Bronchial smooth muscle cell (primary cell): ENCODE measurements around the gene NDUFAF2. TPM values are rescaled to one million over a fixed set of nuclear protein-coding genes. Genes with fewer than 3 reads are reported as not detected.

Experiments
- total RNA-seq: library from RNA; depleted of rRNA; stranded (reverse); fragments of >200 nt; gene quantifications from 2 replicates; pipeline ENCODE4 v1.2.1, GENCODE V29; 2014

Gene NDUFAF2, protein sequence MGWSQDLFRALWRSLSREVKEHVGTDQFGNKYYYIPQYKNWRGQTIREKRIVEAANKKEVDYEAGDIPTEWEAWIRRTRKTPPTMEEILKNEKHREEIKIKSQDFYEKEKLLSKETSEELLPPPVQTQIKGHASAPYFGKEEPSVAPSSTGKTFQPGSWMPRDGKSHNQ
- total RNA-seq, result 15.8 and 23.2 TPM in 2 replicates

DNA sequence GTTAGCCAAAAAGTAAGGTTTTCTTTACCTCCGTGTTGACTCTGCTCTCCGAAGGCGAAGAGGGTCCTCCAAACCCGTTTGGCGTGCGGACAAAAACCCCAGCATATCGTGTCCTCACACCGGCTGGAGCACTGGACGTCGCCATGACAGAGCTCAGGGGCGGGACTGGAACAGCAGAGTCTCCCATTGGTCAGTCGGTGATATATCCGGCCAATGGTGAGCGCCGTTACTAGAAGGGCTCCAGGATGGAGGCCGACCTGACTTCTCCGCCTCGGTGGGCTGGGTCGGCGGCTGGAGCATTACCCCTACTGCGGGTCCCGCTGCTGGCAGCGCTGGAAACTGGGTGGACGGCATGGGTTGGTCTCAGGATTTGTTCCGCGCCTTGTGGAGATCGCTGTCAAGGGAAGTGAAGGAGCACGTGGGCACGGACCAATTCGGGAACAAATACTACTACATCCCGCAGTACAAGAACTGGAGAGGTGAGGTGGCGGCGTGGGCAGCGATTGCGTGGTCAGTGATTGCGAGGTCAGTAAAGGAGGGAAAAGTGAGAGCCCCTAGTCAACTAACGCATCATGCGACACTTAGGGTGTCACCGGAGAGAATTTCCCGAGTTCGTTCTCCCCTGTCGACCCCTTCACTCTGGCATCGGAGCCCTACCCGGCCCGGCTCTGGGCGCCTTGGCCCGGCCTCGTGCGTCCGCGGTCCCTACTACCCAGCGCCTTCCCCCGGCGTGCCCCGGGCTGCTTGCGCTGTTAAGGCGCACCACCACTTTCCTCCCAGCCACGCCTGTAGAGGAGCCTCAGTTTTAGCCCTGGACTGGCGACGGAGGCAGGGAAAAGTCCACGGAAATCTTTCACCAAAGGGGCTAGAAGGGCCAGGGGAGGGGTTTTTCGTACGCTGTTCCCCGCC, at the start of gene NDUFAF2, which contains the start of gene ERCC8:
TSS of gene NDUFAF2 (plus strand) at position 302 of the 909 bp plus-strand sequence. CDS start at position 353, 51 bp downstream.
TSS of gene ERCC8 (minus strand) at position 167 of the 909 bp plus-strand sequence. CDS start at position 105, 62 bp downstream.

DNA sequence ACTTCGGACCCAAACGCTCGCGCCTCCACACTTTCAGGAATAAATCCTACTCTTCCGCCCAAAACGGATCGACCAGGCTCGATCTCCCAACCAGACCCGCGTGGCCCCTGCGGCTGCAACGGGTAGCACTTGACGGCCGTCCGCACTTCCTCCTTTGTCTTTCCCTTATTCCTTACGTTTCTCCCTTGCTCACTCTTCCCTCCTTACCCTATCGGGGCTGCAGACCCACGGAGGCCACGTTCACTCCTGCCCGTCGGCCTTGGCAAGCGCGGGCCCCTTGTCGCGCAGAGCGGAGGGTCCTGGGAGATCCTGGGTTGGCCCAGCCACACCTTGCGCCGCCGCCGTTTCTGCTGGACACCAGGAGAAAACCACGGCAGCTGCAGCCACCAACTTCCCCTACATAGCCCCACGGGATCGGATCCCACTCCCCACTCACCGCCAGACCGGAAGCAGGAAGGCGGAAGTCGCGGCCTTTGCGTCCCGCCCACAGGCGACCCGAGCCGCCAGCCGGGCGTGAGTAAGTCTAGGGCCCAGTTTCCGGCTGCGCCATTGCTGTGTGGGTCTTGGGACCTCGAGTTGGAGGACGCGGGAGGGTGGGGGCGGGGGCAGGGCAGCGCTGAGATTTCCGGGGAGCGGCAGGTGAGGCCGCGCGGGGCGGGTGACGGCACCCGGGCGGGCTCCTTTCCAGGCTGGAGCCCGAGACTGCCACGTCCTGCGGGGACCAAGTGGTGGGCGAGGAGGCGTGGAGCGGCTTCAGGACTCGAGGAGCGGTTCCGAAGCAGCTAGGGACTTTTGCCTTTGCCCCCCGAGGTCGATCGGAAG, 217.2 kb downstream of the NDUFAF2 start, which contains the start of gene SMIM15:
TSS of gene SMIM15 (minus strand) at position 459 of the 822 bp plus-strand sequence. CDS start 2,297 bp downstream, outside the sequence.

Other genes with a start within 250 kb of the NDUFAF2 start
- 1.0 and 1.1 TPM in 2 replicates for gene DEPDC1B, start 245.0 kb upstream of the NDUFAF2 start, total RNA-seq
- gene ELOVL7, start 100.9 kb upstream of the NDUFAF2 start, total RNA-seq, result under 0.01 and 0.09 TPM in 2 replicates
- gene ERCC8, start 135 bp upstream of the NDUFAF2 start, total RNA-seq, result 12.3 and 13.6 TPM in 2 replicates
- gene SMIM15, start 217.3 kb downstream of the NDUFAF2 start, total RNA-seq, result 36.6 and 84.0 TPM in 2 replicates